IMR-90 (cell line): ENCODE measurements around the gene FGFRL1. TPM values are rescaled to one million over a fixed set of nuclear protein-coding genes. Genes with fewer than 3 reads are reported as not detected.

Source experiments
- ATAC-seq: fragments of 200-7000 bp; cut with Tn5 transposase; 2 replicates; pipeline ENCODE4 v1.9.1; 2020; ENCODE audit warnings: low read depth, mild to moderate bottlenecking, moderate library complexity
- BruUV-seq: library from RNA; stranded (reverse); fragments of 400-500 nt; replicated peaks from 2 replicates; lab custom pipeline; 2021; lab: Mats Ljungman, UMichigan
- CTCF ChIA-PET: fragments of 300-600 bp; formaldehyde crosslinking; extraction: SDS; loops from one replicate; lab custom pipeline; 2021; ENCODE audit warnings: antibody characterized with exemption; lab: Yijun Ruan, JAX
- POLR2A ChIA-PET: fragments of 300-600 bp; sonication (Branson Sonifier 250); formaldehyde crosslinking; loops from one replicate; lab custom pipeline; 2022; ENCODE audit warnings: antibody characterized with exemption; ENCODE audit not compliant: unreplicated experiment; lab: Charles Lee
- DNase-seq: peaks from one replicate; pipeline ENCODE4 v3.0.0; 2013
- H2AFZ ChIP-seq: replicated peaks from 2 replicates; pipeline ENCODE3; 2013; ENCODE audit warnings: low read length, mild to moderate bottlenecking; ENCODE audit not compliant: poor library complexity
- H2AK5ac ChIP-seq: 2 replicates; pipeline ENCODE4 v1.6.1; 2013; ENCODE audit warnings: low read depth, low read length, inconsistent platforms
- H2AK9ac ChIP-seq: replicated peaks from 2 replicates; pipeline ENCODE3; 2013; ENCODE audit warnings: mild to moderate bottlenecking, low read depth, low read length, moderate library complexity; ENCODE audit not compliant: poor library complexity
- H2BK120ac ChIP-seq: 2 replicates; pipeline ENCODE4 v1.6.1; 2013; ENCODE audit warnings: low read depth, low read length, inconsistent platforms
- H2BK15ac ChIP-seq: 3 replicates; pipeline ENCODE4 v1.6.1; 2013; ENCODE audit warnings: low read depth, low read length, inconsistent platforms
- H2BK20ac ChIP-seq: 2 replicates; pipeline ENCODE4 v1.6.1; 2013; ENCODE audit warnings: low read depth, mild to moderate bottlenecking, inconsistent platforms, low read length, moderate library complexity
- H2BK5ac ChIP-seq: 2 replicates; pipeline ENCODE4 v1.6.1; 2013; ENCODE audit warnings: mild to moderate bottlenecking, low read depth, low read length, inconsistent platforms; ENCODE audit not compliant: poor library complexity, severe bottlenecking
- H3K14ac ChIP-seq: replicated peaks from 2 replicates; pipeline ENCODE4 v1.6.1; 2013; ENCODE audit warnings: low read depth, low read length, inconsistent platforms
- H3K18ac ChIP-seq: 2 replicates; pipeline ENCODE4 v1.6.1; 2013; ENCODE audit warnings: low read depth, low read length, control low read depth
- H3K23ac ChIP-seq: 2 replicates; pipeline ENCODE4 v1.6.1; 2013; ENCODE audit warnings: low read depth, low read length, inconsistent platforms
- H3K27ac ChIP-seq: 2 replicates; pipeline ENCODE4 v1.5.1; 2013; ENCODE audit warnings: mild to moderate bottlenecking, control low read depth, low read length; ENCODE audit not compliant: insufficient read depth
- H3K27me3 ChIP-seq: 2 replicates; pipeline ENCODE4 v1.6.1; 2013; ENCODE audit warnings: low read length; ENCODE audit not compliant: control insufficient read depth, insufficient read depth
- H3K36me3 ChIP-seq: 2 replicates; pipeline ENCODE4 v1.6.1; 2013; ENCODE audit warnings: low read length, mixed read lengths; ENCODE audit not compliant: control insufficient read depth, insufficient read depth
- H3K4ac ChIP-seq: 2 replicates; pipeline ENCODE4 v1.6.1; 2013; ENCODE audit warnings: low read depth, low read length, inconsistent platforms
- H3K4me1 ChIP-seq: 2 replicates; pipeline ENCODE4 v1.6.1; 2013; ENCODE audit warnings: low read length, mixed read lengths; ENCODE audit not compliant: control insufficient read depth, insufficient read depth
- H3K4me2 ChIP-seq: 2 replicates; pipeline ENCODE4 v1.6.1; 2013; ENCODE audit warnings: low read depth, mild to moderate bottlenecking, control low read depth, low read length, moderate library complexity
- H3K4me3 ChIP-seq: 2 replicates; pipeline ENCODE4 v1.5.1; 2013; ENCODE audit warnings: low read depth, mild to moderate bottlenecking, control low read depth, low read length, moderate library complexity; ENCODE audit not compliant: insufficient read depth
- H3K56ac ChIP-seq: 2 replicates; pipeline ENCODE4 v1.6.1; 2013; ENCODE audit warnings: low read length, inconsistent platforms; ENCODE audit not compliant: insufficient read depth; ENCODE audit errors: extremely low read depth
- H3K79me1 ChIP-seq, 2 experiments: 2 replicates each; pipeline ENCODE4 v1.6.1; 2013; ENCODE audit warnings: low read length in 2 of 2, inconsistent platforms in 1 of 2, low read depth in 1 of 2
- H3K9ac ChIP-seq: 2 replicates; pipeline ENCODE4 v1.6.1; 2013; ENCODE audit warnings: low read depth, low read length, control low read depth
- H3K9me1 ChIP-seq: 2 replicates; pipeline ENCODE4 v1.6.1; 2013; ENCODE audit warnings: low read length, inconsistent platforms; ENCODE audit not compliant: insufficient read depth
- H3K9me3 ChIP-seq: 2 replicates; pipeline ENCODE4 v1.6.1; 2013; ENCODE audit warnings: low read length; ENCODE audit not compliant: control insufficient read depth, insufficient read depth
- H4K20me1 ChIP-seq: 2 replicates; pipeline ENCODE4 v1.6.1; 2013; ENCODE audit warnings: low read length, inconsistent platforms; ENCODE audit not compliant: insufficient read depth
- H4K5ac ChIP-seq: 2 replicates; pipeline ENCODE4 v1.6.1; 2013; ENCODE audit warnings: mild to moderate bottlenecking, low read depth, low read length, control low read depth
- H4K8ac ChIP-seq, 2 experiments: 2 replicates each; pipeline ENCODE4 v1.6.1; 2013; ENCODE audit warnings: low read depth in 2 of 2, low read length in 2 of 2, control low read depth in 1 of 2, inconsistent platforms in 1 of 2
- H4K91ac ChIP-seq: 2 replicates; pipeline ENCODE4 v1.6.1; 2013; ENCODE audit warnings: low read depth, low read length, inconsistent platforms; ENCODE audit not compliant: insufficient read depth
- BHLHE40 ChIP-seq: fragments of 150-350 bp; IDR thresholded peaks from 2 replicates; pipeline ENCODE4 v1.6.1; 2016; ENCODE audit warnings: mild to moderate bottlenecking, low read depth, low read length
- WGBS, 2 experiments: methylation state at CpG; one replicate each; pipeline versions ENCODE4 v1.1.5 to v1.1.7; 2013; ENCODE audit warnings: missing lambda C conversion rate in 2 of 2; ENCODE audit not compliant: insufficient read length in 1 of 2; ENCODE audit errors: extremely low coverage in 2 of 2; 5-methylcytosine and 5-hydroxymethylcytosine counted together
- dilution Hi-C: fragments of 300-500 bp; cut with HindIII; formaldehyde crosslinking; loops from one replicate; pipeline ENCODE4 v1.14.3; 2018; ENCODE audit warnings: low sequenced_read_pairs; ENCODE audit not compliant: unreplicated experiment
- in situ Hi-C: fragments of 300-500 bp; cut with MboI; formaldehyde crosslinking; loops from 3 replicates; pipeline ENCODE4 v1.14.3; 2019; ENCODE audit warnings: low sequenced_read_pairs, inconsistent platforms, mixed read lengths
- intact Hi-C: fragments of 100-400 bp; cut with micrococcal nuclease; formaldehyde crosslinking; loops from 2 replicates; pipeline ENCODE4 v1.10.0; 2022
- polyA plus RNA-seq, 3 experiments: library from polyadenylated mRNA; depleted of rRNA; stranded (reverse); fragments of >200 nt; gene quantifications; 2 replicates each; pipeline ENCODE4 v1.2.3, GENCODE V29; 2012; ENCODE audit warnings: low replicate concordance in 1 of 3
- total RNA-seq: library from RNA; depleted of rRNA; stranded (reverse); fragments of >200 nt; gene quantifications from 2 replicates; pipeline ENCODE4 v1.2.3, GENCODE V29; 2012
- TF ChIP-seq, protein P1 (sequence below): conservative IDR thresholded peaks from 2 replicates; pipeline ENCODE4 v1.5.1; 2012; ENCODE audit warnings: mild to moderate bottlenecking, low read depth, low read length, improper control_type of control experiment

FGFRL1 gene
- total and polyA plus RNA-seq, 2 of the 4 experiments (the other 2 are of a cell fraction): 49.3 to 78.8 TPM

GRCh38 chr4:1050486-1051213 is 39.2 kb downstream of the FGFRL1 start:
- Histone ChIP-seq H2BK120ac (no peak overlapping the region), H3K9me1 (no peaks in the 10 kb centered on the region), H3K18ac (no peak overlapping the region), H4K20me1 (no peaks in the 10 kb centered on the region), H3K14ac (no peak overlapping the region), H3K27ac (no peak overlapping the region), H2AK9ac (peak overlapping the region; percentile 58), H3K23ac (no peak overlapping the region), H4K5ac (no peak overlapping the region), H2BK5ac (no peak overlapping the region), H4K91ac (no peak overlapping the region), H4K8ac (no peak overlapping the region), H2AK5ac (no peak overlapping the region), H3K4me2 (no peak overlapping the region), H3K27me3 (peaks cover 23% of the 10 kb centered on the region), H3K79me1 (no peaks in the 10 kb centered on the region), H3K56ac (no peak overlapping the region), H3K4me1 (peaks cover 14% of the 10 kb centered on the region), H2AFZ (no peak overlapping the region), H3K9me3 (0 out of 2 replicates have a peak, but pooled peaks cover 2% of the 10 kb centered on the region), H3K4ac (no peak overlapping the region), H2BK15ac (no peak overlapping the region), H3K9ac (no peak overlapping the region), H3K36me3 (no peaks in the 10 kb centered on the region), H2BK20ac (no peak overlapping the region), H3K4me3 (no peak overlapping the region)
- in situ Hi-C loops: no loop called here
- DNase-seq (no peak), ATAC-seq (no peak)
- dilution Hi-C loops: no loop called here
- TF ChIP-seq, protein P1, sequence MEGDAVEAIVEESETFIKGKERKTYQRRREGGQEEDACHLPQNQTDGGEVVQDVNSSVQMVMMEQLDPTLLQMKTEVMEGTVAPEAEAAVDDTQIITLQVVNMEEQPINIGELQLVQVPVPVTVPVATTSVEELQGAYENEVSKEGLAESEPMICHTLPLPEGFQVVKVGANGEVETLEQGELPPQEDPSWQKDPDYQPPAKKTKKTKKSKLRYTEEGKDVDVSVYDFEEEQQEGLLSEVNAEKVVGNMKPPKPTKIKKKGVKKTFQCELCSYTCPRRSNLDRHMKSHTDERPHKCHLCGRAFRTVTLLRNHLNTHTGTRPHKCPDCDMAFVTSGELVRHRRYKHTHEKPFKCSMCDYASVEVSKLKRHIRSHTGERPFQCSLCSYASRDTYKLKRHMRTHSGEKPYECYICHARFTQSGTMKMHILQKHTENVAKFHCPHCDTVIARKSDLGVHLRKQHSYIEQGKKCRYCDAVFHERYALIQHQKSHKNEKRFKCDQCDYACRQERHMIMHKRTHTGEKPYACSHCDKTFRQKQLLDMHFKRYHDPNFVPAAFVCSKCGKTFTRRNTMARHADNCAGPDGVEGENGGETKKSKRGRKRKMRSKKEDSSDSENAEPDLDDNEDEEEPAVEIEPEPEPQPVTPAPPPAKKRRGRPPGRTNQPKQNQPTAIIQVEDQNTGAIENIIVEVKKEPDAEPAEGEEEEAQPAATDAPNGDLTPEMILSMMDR: peak; percentile 34
- TF ChIP-seq BHLHE40: no peak
- intact Hi-C loops: no loop called here
- BruUV-seq: no TSS peak
- POLR2A ChIA-PET: no interaction called here
- CTCF ChIA-PET: no interaction called here
- 87% methylated on average over 18 of the region's 40 CpGs; no CpG with 5 or more reads in 1 of the 2 experiments for WGBS, 2 experiments
